ENCODE data around the gene KCNQ5.

DNA sequence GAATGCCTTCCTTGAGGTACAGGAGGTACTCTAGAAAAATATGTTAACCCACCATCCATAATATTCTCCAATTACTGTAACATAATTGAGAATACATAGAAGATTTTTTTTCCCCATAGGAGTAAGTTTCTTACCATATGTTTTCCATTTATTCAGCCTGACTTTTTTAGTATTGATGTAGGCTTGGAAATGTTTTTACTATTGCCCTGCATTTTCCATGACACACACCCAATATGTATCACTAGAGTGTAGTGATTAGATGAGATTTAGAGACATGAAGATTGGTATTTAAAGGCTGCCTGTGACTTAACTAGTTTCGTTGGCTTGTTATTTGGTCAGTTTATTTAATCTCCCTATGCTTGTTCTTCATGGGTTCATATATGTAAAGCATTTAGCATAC, 39.5 kb downstream of the KCNQ5 start:
- TF ChIP-seq, protein P1, sequence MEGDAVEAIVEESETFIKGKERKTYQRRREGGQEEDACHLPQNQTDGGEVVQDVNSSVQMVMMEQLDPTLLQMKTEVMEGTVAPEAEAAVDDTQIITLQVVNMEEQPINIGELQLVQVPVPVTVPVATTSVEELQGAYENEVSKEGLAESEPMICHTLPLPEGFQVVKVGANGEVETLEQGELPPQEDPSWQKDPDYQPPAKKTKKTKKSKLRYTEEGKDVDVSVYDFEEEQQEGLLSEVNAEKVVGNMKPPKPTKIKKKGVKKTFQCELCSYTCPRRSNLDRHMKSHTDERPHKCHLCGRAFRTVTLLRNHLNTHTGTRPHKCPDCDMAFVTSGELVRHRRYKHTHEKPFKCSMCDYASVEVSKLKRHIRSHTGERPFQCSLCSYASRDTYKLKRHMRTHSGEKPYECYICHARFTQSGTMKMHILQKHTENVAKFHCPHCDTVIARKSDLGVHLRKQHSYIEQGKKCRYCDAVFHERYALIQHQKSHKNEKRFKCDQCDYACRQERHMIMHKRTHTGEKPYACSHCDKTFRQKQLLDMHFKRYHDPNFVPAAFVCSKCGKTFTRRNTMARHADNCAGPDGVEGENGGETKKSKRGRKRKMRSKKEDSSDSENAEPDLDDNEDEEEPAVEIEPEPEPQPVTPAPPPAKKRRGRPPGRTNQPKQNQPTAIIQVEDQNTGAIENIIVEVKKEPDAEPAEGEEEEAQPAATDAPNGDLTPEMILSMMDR (IDR thresholded peaks at IDR 0.05), result no peak
- no peak for TF ChIP-seq POLR2A (IDR thresholded peaks at IDR 0.05)
